Astrocyte of the cerebellum (primary cell): ENCODE measurements around the gene GAK.

Source experiments
- DNase-seq: peaks from one replicate; pipeline ENCODE4 v3.0.0-alpha.2; 2011; ENCODE audit warnings: low read depth
- H3K4me3 ChIP-seq: 2 replicates; pipeline ENCODE4 v1.5.1; 2011; ENCODE audit warnings: mild to moderate bottlenecking, low read depth, low read length, moderate library complexity
- CTCF ChIP-seq: IDR thresholded peaks from 2 replicates; pipeline ENCODE4 v1.5.1; 2012; ENCODE audit warnings: low read length, low read depth, moderate library complexity, mild to moderate bottlenecking; ENCODE audit errors: missing control alignments
- in situ Hi-C: cut with HindIII; loops from 2 replicates; pipeline ENCODE4 v1.10.0; 2017; ENCODE audit warnings: low sequenced_read_pairs

Gene GAK

GRCh38 chr4:910366-911091, 21.6 kb downstream of the GAK start:
- H3K4me3 ChIP-seq = no peak overlapping the region
- no peak for TF ChIP-seq CTCF
- in situ Hi-C loops = no loop called here

GRCh38 chr4:909821-910220, 22.3 kb downstream of the GAK start:
- DNase-seq = no peak
- TF ChIP-seq CTCF = no peak
- in situ Hi-C loops = no loop called here
- no peak overlapping the region for H3K4me3 ChIP-seq

More at GRCh38 chr4:910366-911091, 21.6 kb downstream of the GAK start:
- no peak for DNase-seq

- no peak for DNase-seq
- no peak for TF ChIP-seq CTCF
- H3K4me3 ChIP-seq = no peak overlapping the region
- in situ Hi-C loops = no loop called here
Observed at GRCh38 chr4:909131-909571, 23.0 kb downstream of the GAK start.

- in situ Hi-C loops = no loop called here
- no peak for TF ChIP-seq CTCF
- H3K4me3 ChIP-seq = no peak overlapping the region
- DNase-seq = peak; percentile 53
Observed at GRCh38 chr4:907691-908425, 24.3 kb downstream of the GAK start.

GRCh38 chr4:907103-907400, 25.1 kb downstream of the GAK start:
- no peak for DNase-seq
- in situ Hi-C loops = no loop called here
- no peak overlapping the region for H3K4me3 ChIP-seq
- TF ChIP-seq CTCF = no peak

- in situ Hi-C loops = no loop called here
- H3K4me3 ChIP-seq = no peak overlapping the region
- TF ChIP-seq CTCF = no peak
- no peak for DNase-seq
Observed at GRCh38 chr4:906339-907102, 25.6 kb downstream of the GAK start.
